Measurements from ENCODE around the gene PER1. TPM values are rescaled to one million over a fixed set of nuclear protein-coding genes. Genes with fewer than 3 reads are reported as not detected.

The PER1 gene
- total and polyA plus RNA-seq, 2 of the 13 experiments (the other 11 are each of a cell fraction or from before 2014, with no cell fraction given), result 2.6 to 3.6 TPM

GRCh38 chr17:8187517-8188262 is 35.5 kb upstream of the PER1 start (continued):
- TF ChIP-seq ZNF580 (CRISPR knock-in tag; IDR thresholded peaks at IDR 0.05; ENCODE audit: borderline replicate concordance, low read depth), result peak; percentile 82; the same call in 1 of the 2 replicates
- peak; percentile 32; the same call in 1 of the 2 replicates for TF ChIP-seq HNF4A (CRISPR knock-in tag; IDR thresholded peaks at IDR 0.05)
- peak; percentile 58; the same call in 1 of the 2 replicates for TF ChIP-seq UBTF (CRISPR knock-in tag; IDR thresholded peaks at IDR 0.05)
- TF ChIP-seq ARHGAP35 (CRISPR knock-in tag; IDR thresholded peaks at IDR 0.05; ENCODE audit: borderline replicate concordance), result no peak
- TF ChIP-seq SMYD3 (CRISPR knock-in tag; IDR thresholded peaks at IDR 0.05), result 0 out of 2 replicates have a peak, but pooled peaks have one; percentile 54
- peak; percentile 39; the same call in 1 of the 2 replicates for TF ChIP-seq FOXP4 (CRISPR knock-in tag; IDR thresholded peaks at IDR 0.05)
- TF ChIP-seq CTCF (CRISPR knock-in tag; IDR thresholded peaks at IDR 0.05), result peak; percentile 52
- TF ChIP-seq NFRKB (IDR thresholded peaks at IDR 0.05), result no peak
- 0 out of 2 replicates have a peak, but pooled peaks have one; percentile 55 for TF ChIP-seq THRA (CRISPR knock-in tag; IDR thresholded peaks at IDR 0.05; ENCODE audit: borderline replicate concordance)
- TF ChIP-seq GZF1 (CRISPR knock-in tag; IDR thresholded peaks at IDR 0.05), result no peak; the same call in 1 of the 2 replicates
- peak; percentile 58 for TF ChIP-seq NFYC (CRISPR knock-in tag; IDR thresholded peaks at IDR 0.05)
- TF ChIP-seq ZNF629 (CRISPR knock-in tag; conservative IDR thresholded peaks at IDR 0.05), result peak; percentile 12; the same call in 1 of the 2 replicates
- no peak for TF ChIP-seq ZNF512 (CRISPR knock-in tag; IDR thresholded peaks at IDR 0.05)
- no peak for TF ChIP-seq ZNF691 (CRISPR knock-in tag; IDR thresholded peaks at IDR 0.05; ENCODE audit: borderline replicate concordance, low read depth)
- TF ChIP-seq ATAD3A (CRISPR knock-in tag; IDR thresholded peaks at IDR 0.05), result no peak
- TF ChIP-seq KMT2A (CRISPR knock-in tag; IDR thresholded peaks at IDR 0.05), result peak; percentile 32; the same call in 1 of the 2 replicates
- 0 out of 2 replicates have a peak, but pooled peaks have one; percentile 25 for TF ChIP-seq TOPORS (CRISPR knock-in tag; IDR thresholded peaks at IDR 0.05)

Data from HepG2 (cell line).